DOHH2 (cell line): ENCODE data around the gene CDH4.

Source experiments
- H3F3A ChIP-seq: fragments of 200-600 bp; sonication (generic), shearing (Covaris generic); 2 replicates; pipeline ENCODE4 v1.6.0; 2016; ENCODE audit warnings: antibody characterized with exemption, mild to moderate bottlenecking; ENCODE audit not compliant: control insufficient read depth, insufficient read depth
- H3K27ac ChIP-seq: fragments of 200-600 bp; sonication (generic); 2 replicates; pipeline ENCODE4 v1.5.1; 2014; ENCODE audit warnings: low read depth, mild to moderate bottlenecking, low read length, moderate library complexity
- H3K27me3 ChIP-seq: fragments of 200-600 bp; sonication (generic); 2 replicates; pipeline ENCODE4 v1.6.1; 2014; ENCODE audit warnings: mild to moderate bottlenecking, low read length, mixed read lengths; ENCODE audit not compliant: control insufficient read depth
- H3K36me3 ChIP-seq: fragments of 200-600 bp; sonication (generic); 2 replicates; pipeline ENCODE4 v1.6.1; 2014; ENCODE audit warnings: mild to moderate bottlenecking, low read length, moderate library complexity, mixed read lengths; ENCODE audit not compliant: control insufficient read depth
- H3K4me1 ChIP-seq: fragments of 200-600 bp; sonication (generic); 2 replicates; pipeline ENCODE4 v1.6.1; 2014; ENCODE audit warnings: mild to moderate bottlenecking, low read length, mixed read lengths; ENCODE audit not compliant: control insufficient read depth
- H3K4me2 ChIP-seq: fragments of 200-600 bp; sonication (generic); 2 replicates; pipeline ENCODE4 v1.6.0; 2014; ENCODE audit warnings: mild to moderate bottlenecking, low read length, moderate library complexity
- H3K4me3 ChIP-seq: fragments of 200-600 bp; sonication (generic); 2 replicates; pipeline ENCODE4 v1.5.1; 2014; ENCODE audit warnings: mild to moderate bottlenecking, low read length, mixed read lengths
- H3K79me2 ChIP-seq: fragments of 200-600 bp; sonication (generic); 2 replicates; pipeline ENCODE4 v1.6.1; 2014; ENCODE audit warnings: mild to moderate bottlenecking, low read length, mixed read lengths; ENCODE audit not compliant: control insufficient read depth
- H3K9me2 ChIP-seq: fragments of 200-600 bp; sonication (generic); replicated peaks from 2 replicates; pipeline ENCODE4 v1.6.1; 2014; ENCODE audit warnings: mild to moderate bottlenecking, low read length, mixed read lengths; ENCODE audit not compliant: control insufficient read depth
- H3K9me3 ChIP-seq: fragments of 200-600 bp; sonication (generic); 2 replicates; pipeline ENCODE4 v1.6.1; 2014; ENCODE audit warnings: antibody characterized with exemption, low read length, mixed read lengths; ENCODE audit not compliant: control insufficient read depth, insufficient read depth
- H4K20me1 ChIP-seq: fragments of 200-600 bp; sonication (generic); 2 replicates; pipeline ENCODE4 v1.6.0; 2014; ENCODE audit warnings: low read depth, mild to moderate bottlenecking, antibody characterized with exemption, low read length, moderate library complexity; ENCODE audit not compliant: control insufficient read depth, insufficient read depth
- EZH2phosphoT487 ChIP-seq: fragments of 200-600 bp; sonication (generic); IDR thresholded peaks from 2 replicates; pipeline ENCODE4 v1.6.1; 2017; ENCODE audit warnings: borderline replicate concordance, mild to moderate bottlenecking, antibody characterized with exemption, low read length, moderate library complexity, mixed read lengths
- TF ChIP-seq, protein P1 (sequence below): fragments of 200-600 bp; sonication (generic); IDR thresholded peaks from one replicate; pipeline ENCODE4 v1.5.1; 2014; ENCODE audit warnings: antibody characterized with exemption, mild to moderate bottlenecking, low read depth, low read length; ENCODE audit not compliant: poor library complexity, severe bottlenecking

The CDH4 gene

DNA sequence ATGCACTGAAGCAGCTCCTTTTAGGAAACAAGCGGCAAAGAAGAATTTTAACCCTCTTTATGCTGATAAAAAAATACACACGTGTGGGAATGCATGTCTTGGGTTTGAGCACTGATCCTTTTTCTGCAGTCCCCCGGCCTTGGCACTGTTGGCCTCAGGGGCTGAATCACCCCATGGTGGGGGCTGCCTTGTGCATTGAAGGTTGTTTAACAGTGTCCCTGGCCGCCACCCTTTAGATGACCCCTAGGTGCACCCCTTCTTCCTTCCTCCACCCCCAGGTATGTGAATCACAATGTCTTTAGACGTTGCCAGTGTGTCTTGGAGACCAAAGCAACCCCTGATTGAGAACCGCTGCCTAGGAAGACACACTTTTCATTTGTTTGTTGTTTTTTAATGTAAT lies 190.7 kb downstream of the CDH4 start:
- TF ChIP-seq, protein P1, sequence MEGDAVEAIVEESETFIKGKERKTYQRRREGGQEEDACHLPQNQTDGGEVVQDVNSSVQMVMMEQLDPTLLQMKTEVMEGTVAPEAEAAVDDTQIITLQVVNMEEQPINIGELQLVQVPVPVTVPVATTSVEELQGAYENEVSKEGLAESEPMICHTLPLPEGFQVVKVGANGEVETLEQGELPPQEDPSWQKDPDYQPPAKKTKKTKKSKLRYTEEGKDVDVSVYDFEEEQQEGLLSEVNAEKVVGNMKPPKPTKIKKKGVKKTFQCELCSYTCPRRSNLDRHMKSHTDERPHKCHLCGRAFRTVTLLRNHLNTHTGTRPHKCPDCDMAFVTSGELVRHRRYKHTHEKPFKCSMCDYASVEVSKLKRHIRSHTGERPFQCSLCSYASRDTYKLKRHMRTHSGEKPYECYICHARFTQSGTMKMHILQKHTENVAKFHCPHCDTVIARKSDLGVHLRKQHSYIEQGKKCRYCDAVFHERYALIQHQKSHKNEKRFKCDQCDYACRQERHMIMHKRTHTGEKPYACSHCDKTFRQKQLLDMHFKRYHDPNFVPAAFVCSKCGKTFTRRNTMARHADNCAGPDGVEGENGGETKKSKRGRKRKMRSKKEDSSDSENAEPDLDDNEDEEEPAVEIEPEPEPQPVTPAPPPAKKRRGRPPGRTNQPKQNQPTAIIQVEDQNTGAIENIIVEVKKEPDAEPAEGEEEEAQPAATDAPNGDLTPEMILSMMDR: no peak
- no peak for TF ChIP-seq EZH2phosphoT487
- H3K9me3 ChIP-seq: no peaks in the 10 kb centered on the region
- no peak overlapping the region for H3K4me2 ChIP-seq
- H3K4me1 ChIP-seq: no peaks in the 10 kb centered on the region
- no peaks in the 10 kb centered on the region for H4K20me1 ChIP-seq
- no peaks in the 10 kb centered on the region for H3K9me2 ChIP-seq
- H3K27ac ChIP-seq: no peak overlapping the region
- no peaks in the 10 kb centered on the region for H3F3A ChIP-seq
- no peaks in the 10 kb centered on the region for H3K36me3 ChIP-seq
- no peaks in the 10 kb centered on the region for H3K79me2 ChIP-seq
- no peaks in the 10 kb centered on the region for H3K27me3 ChIP-seq
- no peak overlapping the region for H3K4me3 ChIP-seq

DNA sequence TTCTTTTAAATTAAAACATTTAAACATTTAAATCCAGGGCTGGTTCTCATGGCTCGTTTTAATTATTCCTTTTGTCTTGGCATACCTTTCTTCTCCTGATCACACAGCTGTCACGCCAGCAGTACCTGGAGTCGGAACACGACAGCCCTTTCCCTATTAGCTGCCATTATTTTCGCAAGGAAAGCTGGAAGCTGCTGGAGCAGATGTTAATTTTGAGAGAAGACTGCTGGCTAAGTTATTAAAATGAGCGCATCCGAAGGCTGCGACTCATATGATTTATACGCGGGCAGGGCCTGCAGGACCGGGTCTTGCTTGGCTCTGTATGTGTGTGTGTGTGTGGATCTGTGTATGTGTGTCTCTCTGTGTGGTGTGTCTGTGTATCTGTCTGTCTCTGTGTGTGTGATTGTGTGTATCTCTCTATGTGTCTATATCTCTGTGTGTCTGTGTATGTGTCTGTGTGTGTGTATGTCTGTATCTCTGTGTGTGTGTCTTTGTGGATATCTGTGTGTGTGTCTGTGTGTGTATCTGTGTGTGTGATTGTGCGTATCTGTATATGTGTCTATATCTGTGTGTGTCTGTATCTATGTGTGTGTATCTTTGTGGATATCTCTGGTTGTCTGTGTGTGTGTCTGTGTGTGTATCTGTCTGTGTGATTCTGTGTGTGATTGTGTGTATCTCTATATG lies 191.5 kb downstream of the CDH4 start:
- H3K27me3 ChIP-seq: no peaks in the 10 kb centered on the region
- H3K4me2 ChIP-seq: no peak overlapping the region
- H3K9me2 ChIP-seq: no peaks in the 10 kb centered on the region
- no peaks in the 10 kb centered on the region for H3F3A ChIP-seq
- H3K4me3 ChIP-seq: no peak overlapping the region
- no peaks in the 10 kb centered on the region for H3K9me3 ChIP-seq
- H3K4me1 ChIP-seq: no peaks in the 10 kb centered on the region
- H4K20me1 ChIP-seq: no peaks in the 10 kb centered on the region
- H3K27ac ChIP-seq: no peak overlapping the region
- TF ChIP-seq, protein P1: no peak
- no peak for TF ChIP-seq EZH2phosphoT487
- H3K36me3 ChIP-seq: no peaks in the 10 kb centered on the region
- H3K79me2 ChIP-seq: no peaks in the 10 kb centered on the region

DNA sequence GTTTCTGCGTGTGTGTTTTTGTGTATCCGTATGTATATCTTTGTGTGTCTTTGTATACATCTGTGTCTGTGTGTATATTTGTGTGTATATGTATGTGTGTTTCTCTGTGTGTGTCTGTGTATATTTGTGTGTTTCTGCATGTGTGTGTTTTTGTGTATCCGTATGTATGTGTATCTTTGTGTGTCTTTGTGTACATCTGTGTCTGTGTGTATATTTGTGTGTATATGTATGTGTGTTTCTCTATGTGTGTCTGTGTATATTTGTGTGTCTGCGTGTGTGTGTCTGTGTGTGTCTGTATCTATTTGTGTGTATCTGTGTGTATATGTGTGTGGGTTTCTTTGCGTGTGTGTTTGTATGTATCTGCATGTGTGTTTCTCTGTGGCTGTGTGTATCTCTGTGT lies 192.6 kb downstream of the CDH4 start:
- no peak overlapping the region for H3K4me2 ChIP-seq
- H4K20me1 ChIP-seq: no peaks in the 10 kb centered on the region
- no peaks in the 10 kb centered on the region for H3K79me2 ChIP-seq
- H3K27me3 ChIP-seq: no peaks in the 10 kb centered on the region
- TF ChIP-seq, protein P1: no peak
- TF ChIP-seq EZH2phosphoT487: no peak
- no peaks in the 10 kb centered on the region for H3F3A ChIP-seq
- no peaks in the 10 kb centered on the region for H3K4me1 ChIP-seq
- no peak overlapping the region for H3K4me3 ChIP-seq
- H3K9me3 ChIP-seq: no peaks in the 10 kb centered on the region
- no peaks in the 10 kb centered on the region for H3K9me2 ChIP-seq
- H3K27ac ChIP-seq: no peak overlapping the region
- H3K36me3 ChIP-seq: no peaks in the 10 kb centered on the region
